ENCODE data around the gene SMTNL1.

Gene SMTNL1

DNA sequence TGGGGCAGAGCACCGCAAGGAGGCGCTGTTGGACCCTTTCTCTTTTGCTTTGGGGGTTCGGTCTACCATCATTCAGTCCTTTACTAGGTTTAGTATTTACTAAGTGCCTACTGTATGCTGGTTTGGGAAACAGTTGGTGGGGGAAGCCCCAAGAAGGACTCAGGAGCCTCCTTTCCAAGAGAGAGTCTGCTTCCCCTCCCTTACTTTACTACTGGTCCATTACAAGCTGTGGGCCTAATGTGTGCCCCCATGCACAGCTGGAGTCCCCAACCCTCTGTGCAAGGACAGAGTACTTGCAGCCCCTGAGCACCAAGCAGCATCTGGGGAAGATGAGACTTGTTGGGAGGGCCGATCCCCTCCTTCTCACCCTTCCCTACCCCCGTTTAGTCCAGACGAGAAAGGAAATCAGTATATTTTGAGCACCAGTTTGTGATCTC is 31.0 kb downstream of the SMTNL1 start:
- peak; percentile 91 for DNase-seq
- in situ Hi-C loops (cut with MboI; ENCODE audit: low pct_unique_long_range_greater_than_20kb, low sequenced_read_pairs), result loop anchor here (5.0 kb wide), 1 partner anchor 74 kb away; no protein-coding TSS in a partner anchor

GRCh38 chr11:57571606-57572005 is 34.2 kb downstream of the SMTNL1 start:
- peak; percentile 81 for DNase-seq
- in situ Hi-C loops (cut with MboI; ENCODE audit: low pct_unique_long_range_greater_than_20kb, low sequenced_read_pairs), result no loop called here

- DNase-seq, result no peak
- in situ Hi-C loops (cut with MboI; ENCODE audit: low pct_unique_long_range_greater_than_20kb, low sequenced_read_pairs), result no loop called here
These were observed 36.7 kb downstream of the SMTNL1 start for GRCh38 chr11:57574061-57574460.

- in situ Hi-C loops (cut with MboI; ENCODE audit: low pct_unique_long_range_greater_than_20kb, low sequenced_read_pairs), result loop anchor here (25.0 kb wide), 1 partner anchor 97 kb away; no protein-coding TSS in a partner anchor
- no peak for DNase-seq
These were observed 46.9 kb downstream of the SMTNL1 start for GRCh38 chr11:57584341-57584740.

- DNase-seq, result peak; percentile 47
- in situ Hi-C loops (cut with MboI; ENCODE audit: low pct_unique_long_range_greater_than_20kb, low sequenced_read_pairs), result loop anchor here (25.0 kb wide), 1 partner anchor 98 kb away; no protein-coding TSS in a partner anchor
These were observed 47.9 kb downstream of the SMTNL1 start for GRCh38 chr11:57585301-57585700.

- no peak for DNase-seq
- in situ Hi-C loops (cut with MboI; ENCODE audit: low pct_unique_long_range_greater_than_20kb, low sequenced_read_pairs), result loop anchor here (25.0 kb wide), 1 partner anchor 99 kb away; no protein-coding TSS in a partner anchor
These were observed 49.4 kb downstream of the SMTNL1 start for GRCh38 chr11:57586711-57587245.

GRCh38 chr11:57588046-57588710 is 50.8 kb downstream of the SMTNL1 start:
- peak; percentile 58 for DNase-seq
- in situ Hi-C loops (cut with MboI; ENCODE audit: low pct_unique_long_range_greater_than_20kb, low sequenced_read_pairs), result loop anchor here (25.0 kb wide), 1 partner anchor 101 kb away; no protein-coding TSS in a partner anchor

GRCh38 chr11:57596266-57596885 is 59.0 kb downstream of the SMTNL1 start:
- in situ Hi-C loops (cut with MboI; ENCODE audit: low pct_unique_long_range_greater_than_20kb, low sequenced_read_pairs), result loop anchor here (25.0 kb wide), 1 partner anchor 109 kb away; no protein-coding TSS in a partner anchor
- DNase-seq, result no peak

GRCh38 chr11:57597461-57597915 is 60.1 kb downstream of the SMTNL1 start, which contains the start of gene SERPING1:
TSS of gene SERPING1 (plus strand) at chr11:57597685. CDS start at chr11:57598271, 586 bp downstream.
- in situ Hi-C loops (cut with MboI; ENCODE audit: low pct_unique_long_range_greater_than_20kb, low sequenced_read_pairs), result loop anchor here (25.0 kb wide), 1 partner anchor 110 kb away; no protein-coding TSS in a partner anchor
- DNase-seq, result no peak

DNA sequence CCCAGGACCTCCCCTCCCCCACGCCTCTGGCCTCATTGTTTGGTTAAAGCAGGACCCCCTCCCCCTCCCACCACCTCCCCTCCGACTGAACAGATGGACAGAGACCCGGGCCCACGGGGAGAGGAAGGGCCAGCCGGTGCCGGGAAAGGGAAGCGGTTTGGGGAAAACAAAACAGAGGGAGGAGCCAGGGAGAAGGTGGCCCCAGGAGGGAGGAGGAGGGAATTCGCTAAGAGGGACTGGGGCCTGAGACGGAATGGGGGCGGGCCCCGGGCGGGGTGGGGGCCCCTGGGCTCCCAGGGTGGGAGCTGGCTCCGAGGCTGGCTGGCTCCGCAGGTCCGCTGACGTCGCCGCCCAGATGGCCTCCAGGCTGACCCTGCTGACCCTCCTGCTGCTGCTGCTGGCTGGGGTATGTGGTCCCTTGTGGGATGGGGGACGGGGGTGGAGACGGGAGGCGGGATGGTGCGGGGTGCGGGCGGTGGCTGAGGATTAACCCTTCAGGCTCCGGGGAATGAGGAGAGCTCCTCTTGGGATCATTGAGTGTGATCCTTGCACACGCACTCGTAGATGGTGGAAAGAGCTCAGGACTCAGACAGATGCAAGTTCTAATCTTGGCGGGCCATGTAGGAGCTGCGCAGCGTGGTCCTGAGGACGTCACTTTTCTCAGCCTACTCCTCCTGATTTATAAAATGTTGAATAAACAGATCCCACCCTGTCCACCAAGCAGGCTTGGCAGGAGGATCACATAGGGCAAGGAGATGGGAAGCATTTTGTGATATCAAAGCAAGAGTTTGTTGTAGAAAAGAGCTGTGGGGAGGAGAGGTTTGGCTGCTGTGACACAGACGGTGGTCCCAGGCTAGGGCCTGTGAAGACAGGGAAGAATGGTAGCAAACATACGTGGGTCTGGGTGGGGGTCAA is 60.8 kb downstream of the SMTNL1 start:
- in situ Hi-C loops (cut with MboI; ENCODE audit: low pct_unique_long_range_greater_than_20kb, low sequenced_read_pairs), result loop anchor here (25.0 kb wide), 1 partner anchor 111 kb away; no protein-coding TSS in a partner anchor
- no peak for DNase-seq

- in situ Hi-C loops (cut with MboI; ENCODE audit: low pct_unique_long_range_greater_than_20kb, low sequenced_read_pairs), result loop anchor here (25.0 kb wide), 1 partner anchor 111 kb away; no protein-coding TSS in a partner anchor
- no peak for DNase-seq
These were observed 61.4 kb downstream of the SMTNL1 start for GRCh38 chr11:57598831-57599155.

- DNase-seq, result no peak
These were observed 62.0 kb downstream of the SMTNL1 start for GRCh38 chr11:57599381-57599780.

More at GRCh38 chr11:57599381-57599780, 62.0 kb downstream of the SMTNL1 start:
- in situ Hi-C loops (cut with MboI; ENCODE audit: low pct_unique_long_range_greater_than_20kb, low sequenced_read_pairs), result loop anchor here (25.0 kb wide), 1 partner anchor 112 kb away; no protein-coding TSS in a partner anchor
